NCI-H1105 treated with DMSO at 0.1 percent for 48 hours (cell line): ENCODE measurements around the gene KCNH2.
"Not testable (repeated sequence)": the region's sequence is repeated elsewhere in the genome, so short reads cannot be mapped to it uniquely, and the experiment has no call there.

Experiments used
- DNase-seq: peaks from one replicate; lab custom pipeline; 2025; lab: John Stamatoyannopoulos, UW

The KCNH2 gene

DNA sequence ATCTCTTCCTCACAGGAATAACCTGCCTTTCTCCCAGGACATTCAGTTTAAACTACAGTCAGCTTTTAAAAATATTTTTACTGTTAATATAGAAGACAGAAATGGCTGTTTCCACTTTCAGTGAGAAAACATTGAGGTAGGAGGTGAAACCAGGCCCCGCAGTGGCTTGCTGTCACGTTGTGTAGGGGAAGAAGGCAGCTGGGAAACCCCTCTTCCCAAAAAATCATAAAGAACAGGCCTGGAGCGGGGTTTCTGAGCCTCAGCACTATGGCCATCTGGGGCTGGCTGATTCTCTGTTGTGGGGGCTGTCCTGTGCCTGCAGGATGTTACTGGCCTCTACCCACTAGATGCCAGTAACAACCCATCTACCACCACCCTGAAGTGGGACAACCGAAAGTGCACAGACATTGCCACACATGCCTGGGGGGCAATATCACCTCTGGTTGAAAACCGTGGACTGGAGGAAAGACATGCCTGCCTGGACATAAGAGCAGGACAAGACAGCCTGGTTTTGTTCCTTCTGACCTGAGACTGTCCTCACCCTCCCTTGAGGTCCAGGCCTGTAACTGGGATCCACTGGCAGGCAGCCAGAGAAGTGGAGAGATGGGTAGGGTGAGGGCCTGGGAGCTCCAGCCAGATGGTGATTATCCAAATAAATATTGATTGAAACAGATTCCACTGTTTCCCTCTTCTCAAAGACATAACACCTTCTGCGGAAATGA, 43.9 kb downstream of the KCNH2 start:
- no peak for DNase-seq

DNA sequence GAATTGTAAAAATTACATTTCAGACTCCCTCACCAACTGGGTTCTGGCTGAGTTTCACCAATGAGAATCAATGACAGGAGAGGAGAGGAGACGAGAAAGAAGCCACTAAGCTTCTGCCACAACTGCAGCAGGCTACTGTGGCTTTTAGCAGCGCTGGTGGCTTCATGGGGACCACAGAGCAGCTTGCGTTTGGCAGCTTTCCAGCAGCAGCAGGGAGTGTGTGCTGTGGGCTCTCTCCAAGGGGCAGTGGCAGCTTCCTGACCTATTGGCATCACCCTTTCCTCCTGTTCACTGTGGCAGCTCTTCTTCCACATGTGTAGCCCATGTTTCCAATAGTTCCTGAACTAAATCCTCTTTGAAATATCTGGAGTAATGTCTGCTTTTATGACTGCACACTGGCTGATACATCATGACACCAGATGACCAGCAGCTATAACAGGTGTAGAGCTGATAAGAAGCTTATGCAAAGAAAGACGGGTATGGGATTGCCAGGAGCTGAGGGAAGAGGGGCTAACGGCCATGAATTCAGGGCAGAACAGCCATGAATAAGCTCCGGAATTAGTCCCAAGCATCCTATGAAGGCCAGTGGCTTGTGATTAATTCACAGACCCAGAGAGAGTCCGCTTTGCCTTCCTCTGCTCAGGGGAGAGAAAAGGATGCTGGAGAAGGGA, 46.8 kb downstream of the KCNH2 start:
- DNase-seq = peak; percentile 28

DNA sequence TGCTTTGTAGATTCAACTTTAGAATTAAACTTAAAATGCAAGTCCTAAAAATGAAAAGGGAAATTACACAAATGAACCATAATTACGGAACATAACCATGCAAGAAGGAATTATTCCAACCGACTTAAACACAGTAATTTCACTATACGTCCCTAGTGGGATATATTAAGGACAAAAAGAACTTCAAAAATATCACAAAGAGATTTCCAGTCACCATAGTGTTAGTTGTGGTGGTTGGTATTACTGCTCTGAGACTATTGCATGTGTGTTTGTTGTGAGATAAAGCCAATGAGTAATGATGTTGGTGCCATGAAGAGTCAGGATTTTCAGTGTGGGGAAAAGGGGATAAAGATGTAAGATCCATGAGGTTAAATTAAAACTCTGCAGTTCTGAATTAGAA, 49.6 kb downstream of the KCNH2 start:
- DNase-seq = no peak

- no peak for DNase-seq
Measured at GRCh38 chr7:150927956-150928344, 50.2 kb downstream of the KCNH2 start.

GRCh38 chr7:150927157-150927955, 50.8 kb downstream of the KCNH2 start:
- no peak for DNase-seq

- no peak for DNase-seq
Measured at GRCh38 chr7:150926066-150926465, 52.1 kb downstream of the KCNH2 start.

- DNase-seq = no peak
Measured at GRCh38 chr7:150924369-150924781, 53.7 kb downstream of the KCNH2 start.

DNA sequence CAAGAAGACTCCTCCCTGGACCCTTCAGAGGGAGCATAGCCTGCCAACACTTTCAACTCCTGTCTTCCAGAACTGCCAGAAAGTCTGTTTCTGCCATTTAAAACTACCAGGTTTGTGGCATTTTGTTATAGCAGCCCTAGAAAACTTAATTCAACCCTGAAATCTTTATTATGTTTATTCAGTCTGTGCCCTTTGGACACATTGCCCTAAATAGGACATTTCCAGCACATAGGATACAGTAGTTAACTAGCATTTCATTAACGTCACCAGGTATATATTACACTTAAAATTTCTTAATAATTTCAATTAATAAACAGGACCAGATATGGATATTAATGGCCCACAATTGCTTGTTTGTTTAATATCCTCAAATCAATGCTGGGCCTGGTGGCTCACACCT, 54.3 kb downstream of the KCNH2 start:
- DNase-seq = no peak

DNA sequence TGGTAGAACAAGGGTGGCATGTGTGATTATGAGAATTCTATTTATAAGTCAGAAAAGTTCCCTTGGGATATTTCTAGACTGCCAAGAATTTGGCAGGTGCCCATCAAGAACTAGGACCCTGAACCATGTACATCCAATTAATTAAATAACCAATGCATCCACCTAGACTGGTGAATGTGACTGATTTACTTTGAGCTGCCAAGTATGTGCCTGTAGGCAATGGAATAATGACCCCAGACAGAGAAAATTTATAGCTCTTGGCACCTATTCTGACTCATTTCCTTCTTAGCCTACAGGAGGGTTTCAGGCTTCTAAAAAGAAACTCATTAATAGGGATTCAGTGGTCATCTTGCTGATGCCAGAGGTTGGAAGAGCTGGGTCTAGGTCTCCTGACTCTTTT, 54.9 kb downstream of the KCNH2 start:
- DNase-seq = peak; percentile 22

DNA sequence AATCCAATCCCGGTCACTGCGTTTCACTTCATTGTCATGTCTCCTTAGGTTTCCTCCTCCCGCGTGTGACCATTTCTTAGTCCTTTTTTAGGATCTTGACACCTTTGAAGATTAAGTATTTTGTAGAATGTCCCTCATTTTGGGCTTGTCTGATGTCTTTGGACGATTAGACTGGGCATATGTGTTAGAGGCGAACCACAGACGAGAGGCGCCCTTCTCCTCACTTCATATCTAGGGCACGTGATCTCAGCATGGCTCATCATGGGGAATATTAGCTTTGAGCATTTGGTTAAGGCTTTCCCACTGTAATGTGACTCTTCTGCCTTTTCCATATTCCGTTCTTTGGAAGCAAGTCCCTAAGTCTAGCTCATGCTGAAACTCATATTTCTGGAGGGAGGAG, 59.0 kb downstream of the KCNH2 start:
- no peak for DNase-seq

GRCh38 chr7:150918378-150918777, 59.7 kb downstream of the KCNH2 start:
- no peak for DNase-seq

GRCh38 chr7:150917969-150918368, 60.2 kb downstream of the KCNH2 start:
- DNase-seq = no peak

GRCh38 chr7:150916670-150917069, 61.5 kb downstream of the KCNH2 start:
- no peak for DNase-seq

GRCh38 chr7:150914966-150915365, 63.2 kb downstream of the KCNH2 start:
- DNase-seq = no peak

GRCh38 chr7:150914196-150914595, 63.9 kb downstream of the KCNH2 start:
- no peak for DNase-seq

DNA sequence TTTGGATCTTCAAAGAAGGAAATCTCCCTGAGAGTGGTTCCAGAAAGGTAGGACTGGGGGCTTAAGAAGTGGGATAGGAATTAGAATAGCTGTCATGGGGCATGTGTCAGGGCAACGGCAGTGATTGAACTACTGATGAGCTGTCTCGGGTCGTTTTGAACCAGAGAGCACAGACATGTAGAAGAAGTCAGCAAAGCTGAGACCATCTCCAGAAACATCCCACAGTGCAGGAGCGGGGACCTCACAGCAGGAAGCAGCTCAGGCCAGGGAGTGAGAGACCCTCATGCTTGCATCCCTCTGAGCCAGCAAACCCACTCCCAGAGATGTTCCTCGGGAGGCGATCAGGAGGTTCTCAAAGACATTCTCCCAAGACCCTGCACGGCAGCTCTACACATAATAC, 65.7 kb downstream of the KCNH2 start:
- no peak for DNase-seq

DNA sequence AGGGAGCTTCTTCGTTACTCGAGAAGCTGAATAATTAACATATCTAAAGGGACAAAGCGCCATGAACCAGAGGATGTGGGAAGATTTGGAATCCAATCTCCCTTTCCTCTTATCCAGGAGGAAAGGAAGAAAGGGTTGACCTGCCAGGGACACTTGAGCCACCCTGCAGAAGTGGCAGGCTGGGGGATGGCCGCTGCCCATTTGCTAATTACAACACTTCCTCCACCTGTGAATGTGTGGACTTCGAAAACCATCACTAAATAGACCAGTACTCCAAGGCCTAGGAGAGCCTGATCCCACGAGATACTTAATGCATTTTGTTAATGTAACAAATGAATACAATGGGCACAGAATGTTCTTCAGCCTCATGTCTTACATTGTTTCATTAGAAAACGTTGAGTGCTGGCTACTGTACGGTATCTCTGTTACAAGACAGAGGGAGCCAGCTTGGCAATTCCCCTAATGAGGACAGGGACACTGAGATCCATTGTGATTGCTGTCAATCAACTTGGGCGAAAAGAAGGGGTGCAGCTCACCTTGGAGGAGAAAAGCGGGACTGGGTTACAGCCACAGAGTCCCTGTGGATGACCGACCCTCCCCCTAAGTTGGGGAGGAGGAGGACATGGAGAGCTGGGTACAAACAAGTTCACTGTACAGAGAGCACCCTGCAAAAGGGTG, 66.4 kb downstream of the KCNH2 start:
- DNase-seq = no peak

- no peak for DNase-seq
Measured at GRCh38 chr7:150910996-150911422, 67.1 kb downstream of the KCNH2 start.

GRCh38 chr7:150910305-150910995, 67.7 kb downstream of the KCNH2 start:
- DNase-seq = not testable (repeated sequence)

- DNase-seq = no peak
Measured at GRCh38 chr7:150909200-150909995, 68.7 kb downstream of the KCNH2 start.

- DNase-seq = no peak
Measured at GRCh38 chr7:150908173-150908572, 69.9 kb downstream of the KCNH2 start.
